GM12878 (cell line): Measurements from ENCODE around the gene DDX52. TPM values are rescaled to one million over a fixed set of nuclear protein-coding genes. Genes with fewer than 3 reads are reported as not detected.

Source experiments
- ATAC-seq: fragments of 200-7000 bp; cut with Tn5 transposase; 3 replicates; pipeline ENCODE4 v1.9.1; 2020; ENCODE audit warnings: mild to moderate bottlenecking, moderate library complexity
- BruUV-seq: library from RNA; stranded (reverse); fragments of 400-500 nt; replicated peaks from 2 replicates; lab custom pipeline; 2021; lab: Mats Ljungman, UMichigan
- CTCF ChIA-PET: fragments of 300-600 bp; sonication (Branson Sonifier 250); formaldehyde crosslinking; extraction: SDS; loops from one replicate; lab custom pipeline; 2021; ENCODE audit warnings: inconsistent platforms; lab: Yijun Ruan, JAX
- POLR2A ChIA-PET: fragments of 350-600 bp; formaldehyde crosslinking; extraction: SDS; loops from one replicate; lab custom pipeline; 2021; ENCODE audit warnings: inconsistent platforms; lab: Charles Lee
- RAD21 ChIA-PET: fragments of 300-600 bp; sonication (Branson Sonifier 250); formaldehyde crosslinking; loops from one replicate; lab custom pipeline; 2023; ENCODE audit warnings: antibody characterized with exemption; ENCODE audit not compliant: unreplicated experiment; lab: Charles Lee
- SMC1A ChIA-PET: fragments of 300-600 bp; sonication (Branson Sonifier 250); formaldehyde crosslinking; loops from one replicate; lab custom pipeline; 2023; ENCODE audit not compliant: unreplicated experiment, uncharacterized antibody; lab: Charles Lee
- DNase-seq: peaks from one replicate; pipeline ENCODE4 v3.0.0-alpha.2; 2011; ENCODE audit warnings: low read depth, low spot score
- FAIRE-seq: peaks from 3 replicates; lab custom pipeline; 2011; peaks lifted over from hg19 to GRCh38; lab: Jason Lieb, UNC
- H2AFZ ChIP-seq: 2 replicates; pipeline ENCODE4 v1.6.0; 2011; ENCODE audit warnings: low read depth, low read length, control low read depth; ENCODE audit not compliant: control insufficient read depth
- H3K27ac ChIP-seq: 2 replicates; pipeline ENCODE4 v1.5.1; 2011; ENCODE audit warnings: control low read depth; ENCODE audit not compliant: control insufficient read depth, insufficient read depth
- H3K27me3 ChIP-seq, 2 experiments: replicated peaks in 1 of 2; 2 replicates each; pipeline versions ENCODE4 v1.6.0 to v1.6.1; 2011; ENCODE audit warnings: low read length in 1 of 2; ENCODE audit not compliant: control insufficient read depth in 2 of 2, insufficient read depth in 2 of 2
- H3K36me3 ChIP-seq, 2 experiments: 2 replicates each; pipeline ENCODE4 v1.5.1; 2011; ENCODE audit warnings: low read length in 1 of 2; ENCODE audit not compliant: control insufficient read depth in 2 of 2, insufficient read depth in 2 of 2
- H3K4me1 ChIP-seq: 2 replicates; pipeline ENCODE4 v1.6.1; 2011; ENCODE audit warnings: mild to moderate bottlenecking, low read length, moderate library complexity, mixed read lengths; ENCODE audit not compliant: control insufficient read depth, insufficient read depth
- H3K4me2 ChIP-seq: 2 replicates; pipeline ENCODE4 v1.6.0; 2011; ENCODE audit warnings: control low read depth; ENCODE audit not compliant: control insufficient read depth, insufficient read depth
- H3K4me3 ChIP-seq: fragments of 200-600 bp; sonication (generic); 2 replicates; pipeline ENCODE4 v1.5.1; 2016
- H3K79me2 ChIP-seq: 2 replicates; pipeline ENCODE4 v1.6.0; 2011; ENCODE audit warnings: low read length; ENCODE audit not compliant: control insufficient read depth, insufficient read depth
- H3K9ac ChIP-seq: 2 replicates; pipeline ENCODE4 v1.8.0; 2011; ENCODE audit warnings: low read length, control low read depth, mixed read lengths; ENCODE audit not compliant: control insufficient read depth, insufficient read depth
- H3K9me3 ChIP-seq: replicated peaks from 3 replicates; pipeline ENCODE4 v1.5.1; 2011; ENCODE audit warnings: mild to moderate bottlenecking, low read length; ENCODE audit not compliant: control insufficient read depth, insufficient read depth
- H4K20me1 ChIP-seq: 2 replicates; pipeline ENCODE4 v1.6.0; 2011; ENCODE audit not compliant: control insufficient read depth, insufficient read depth
- CHD4 ChIP-seq: fragments of 200-600 bp; sonication (generic); IDR thresholded peaks from 2 replicates; pipeline ENCODE4 v1.6.1; 2016; ENCODE audit warnings: mild to moderate bottlenecking
- GATAD2B ChIP-seq: fragments of 450-650 bp; conservative IDR thresholded peaks from 2 replicates; pipeline ENCODE4 v1.6.1; 2017; ENCODE audit warnings: low read depth, mild to moderate bottlenecking, moderate library complexity
- KLF5 ChIP-seq: fragments of 450-650 bp; IDR thresholded peaks from 2 replicates; pipeline ENCODE4 v1.6.1; 2014; ENCODE audit warnings: mild to moderate bottlenecking; ENCODE audit not compliant: partially characterized antibody
- NFYB ChIP-seq: IDR thresholded peaks from 2 replicates; pipeline ENCODE4 v1.6.1; 2011; ENCODE audit warnings: low read depth, mild to moderate bottlenecking, low read length, improper control_type of control experiment, moderate library complexity; ENCODE audit not compliant: insufficient read depth
- RB1 ChIP-seq: fragments of 450-650 bp; formaldehyde crosslinking; IDR thresholded peaks from 2 replicates; pipeline ENCODE4 v1.6.1; 2017; ENCODE audit warnings: mild to moderate bottlenecking, borderline replicate concordance
- SIN3A ChIP-seq: IDR thresholded peaks from 2 replicates; pipeline ENCODE4 v1.6.1; 2012; ENCODE audit warnings: low read depth, low read length, improper control_type of control experiment
- SKIL ChIP-seq: fragments of 450-650 bp; IDR thresholded peaks from 2 replicates; pipeline ENCODE4 v1.6.1; 2017; ENCODE audit warnings: mild to moderate bottlenecking, low read depth, inconsistent platforms; ENCODE audit not compliant: poor library complexity, severe bottlenecking
- SP1 ChIP-seq: IDR thresholded peaks from one replicate; pipeline ENCODE4 v1.6.1; 2011; ENCODE audit warnings: low read depth, low read length
- TAF1 ChIP-seq: IDR thresholded peaks from 2 replicates; pipeline ENCODE4 v1.6.1; 2011; ENCODE audit warnings: mild to moderate bottlenecking, low read depth, low read length, borderline replicate concordance
- WRNIP1 ChIP-seq: IDR thresholded peaks from 2 replicates; pipeline ENCODE4 v1.6.1; 2011; ENCODE audit warnings: low read depth, low read length, improper control_type of control experiment, borderline replicate concordance
- ZNF592 ChIP-seq: fragments of 450-650 bp; IDR thresholded peaks from 2 replicates; pipeline ENCODE4 v1.6.1; 2017; ENCODE audit warnings: mild to moderate bottlenecking, moderate library complexity
- ZNF687 ChIP-seq: fragments of 450-650 bp; IDR thresholded peaks from 2 replicates; pipeline ENCODE4 v1.6.1; 2017; ENCODE audit warnings: mild to moderate bottlenecking, moderate library complexity
- WGBS: methylation state at CpG from one replicate; pipeline ENCODE4 v1.1.6; 2016; ENCODE audit warnings: low lambda C conversion rate; ENCODE audit not compliant: insufficient replicate concordance, insufficient coverage; ENCODE audit errors: missing lambda C conversion rate; 5-methylcytosine and 5-hydroxymethylcytosine counted together
- in situ Hi-C: fragments of 300-500 bp; cut with MboI; formaldehyde crosslinking; loops from 9 replicates; pipeline ENCODE4 v1.14.3; 2018; ENCODE audit warnings: mixed read lengths
- intact Hi-C: fragments of 100-400 bp; cut with micrococcal nuclease; formaldehyde crosslinking; loops from one replicate; pipeline ENCODE4 v1.14.2; 2022; ENCODE audit not compliant: unreplicated experiment
- polyA plus RNA-seq, 11 experiments: library from polyadenylated mRNA; depleted of rRNA in 4 of 11; unstranded in 6 of 11; stranded (reverse) in 5 of 11; fragments of >200 nt; fragmentation: Nextera tagmentation in 4 of 11; fragmentation: Illumina TruSeq in 1 of 11; extraction: Ambion mirVana in 4 of 11; extraction: Trizol in 1 of 11; gene quantifications; 1 replicate in 1 of 11; 2 replicates in 10 of 11; pipeline versions ENCODE4 v1.2.1 to v1.2.3, GENCODE V29; 2011 to 2016; ENCODE audit warnings: inconsistent platforms in 2 of 11, missing spikeins in 2 of 11, low read depth in 1 of 11
- total RNA-seq, 4 experiments: library from RNA; depleted of rRNA in 3 of 4; stranded (reverse); fragments of >200 nt in 3 of 4; fragmentation: Illumina TruSeq in 1 of 4; extraction: Trizol in 1 of 4; gene quantifications; 2 replicates each; pipeline versions ENCODE4 v1.2.1 to v1.2.3, GENCODE V29; 2013 to 2021

The DDX52 gene
- total and polyA plus RNA-seq, 10 of the 15 experiments (the other 5 are each of a cell fraction or from before 2014, with no cell fraction given), result 14.8 to 49.7 (median 26.3) TPM

- FAIRE-seq (no peak), ATAC-seq (no peak), DNase-seq (no peak)
- POLR2A ChIA-PET, result no interaction called here
- Histone ChIP-seq H3K79me2 (no peaks in the 10 kb centered on the region), H3K9ac (no peak overlapping the region), H3K27ac (no peak overlapping the region), H3K4me3 (no peak overlapping the region), H3K4me1 (no peaks in the 10 kb centered on the region), H3K27me3 (no peaks in the 10 kb centered on the region; a peak in 1 of 4 replicates), H3K4me2 (no peak overlapping the region), H3K9me3 (no peaks in the 10 kb centered on the region; the same call in 2 of the 3 replicates), H2AFZ (no peak overlapping the region), H4K20me1 (no peaks in the 10 kb centered on the region), H3K36me3 (no peaks in the 10 kb centered on the region)
- CTCF ChIA-PET, result no interaction called here
- RAD21 ChIA-PET, result no interaction called here
- in situ Hi-C loops, result no loop called here
- TF ChIP-seq SP1 (no peak), ZNF687 (no peak), NFYB (no peak), KLF5 (no peak), SKIL (no peak), ZNF592 (no peak), RB1 (no peak), SIN3A (no peak), GATAD2B (no peak), WRNIP1 (no peak), CHD4 (no peak), TAF1 (no peak)
- BruUV-seq, result no TSS peak
- WGBS, result 0% methylated on average over 1 of the region's 1 CpG
- SMC1A ChIA-PET, result no interaction called here
- intact Hi-C loops, result no loop called here
These were observed 31.3 kb upstream of the DDX52 start for GRCh38 chr17:37674511-37674910.
